Thyroid gland (tissue), 4 donors: ENCODE results near the gene LRRC39. TPM values are rescaled to one million over a fixed set of nuclear protein-coding genes. Genes with fewer than 3 reads are reported as not detected.

ENCODE experiments used
- DNase-seq, 2 donors: peaks; one replicate each; pipeline ENCODE4 v3.0.0-alpha.2; 2019
- H3K27ac ChIP-seq, 3 donors: fragments of 200-600 bp; sonication (generic); 1 replicate in 2 of 3; 2 replicates in 1 of 3; pipeline ENCODE4 v1.5.1; 2016 to 2019; ENCODE audit warnings: mild to moderate bottlenecking in 1 of 3, moderate library complexity in 1 of 3
- H3K27me3 ChIP-seq: fragments of 200-600 bp; sonication (generic); one replicate; pipeline ENCODE4 v1.5.1; 2019
- H3K36me3 ChIP-seq, 2 donors: fragments of 200-600 bp; sonication (generic); one replicate each; pipeline ENCODE4 v1.5.1; 2016 to 2019
- H3K4me1 ChIP-seq, 2 donors: fragments of 200-600 bp; sonication (generic); one replicate each; pipeline ENCODE4 v1.5.1; 2017 to 2019
- H3K4me3 ChIP-seq, 3 donors: fragments of 200-600 bp; sonication (generic); replicated peaks in 1 of 3; 1 replicate in 2 of 3; 2 replicates in 1 of 3; pipeline ENCODE4 v1.5.1; 2016; ENCODE audit warnings: mild to moderate bottlenecking in 1 of 3
- H3K9me3 ChIP-seq: fragments of 200-600 bp; sonication (generic); one replicate; pipeline ENCODE4 v1.5.1; 2017
- CTCF ChIP-seq, 6 experiments: fragments of 200-600 bp in 3 of 6; fragments of 450-650 bp in 3 of 6; sonication (generic) in 3 of 6; IDR thresholded peaks; one replicate each; pipeline ENCODE4 v1.5.1; 2016 to 2019; ENCODE audit warnings: antibody characterized with exemption in 6 of 6, mild to moderate bottlenecking in 2 of 6, inconsistent platforms in 1 of 6, moderate library complexity in 1 of 6
- POLR2A ChIP-seq, 2 donors: fragments of 450-650 bp; IDR thresholded peaks; one replicate each; pipeline ENCODE4 v1.6.1; 2017; ENCODE audit warnings: antibody characterized with exemption in 2 of 2, mild to moderate bottlenecking in 2 of 2, moderate library complexity in 1 of 2
- WGBS, 2 donors: methylation state at CpG; one replicate each; pipeline ENCODE4 v1.1.5; 2017; 5-methylcytosine and 5-hydroxymethylcytosine counted together
- intact Hi-C: fragments of 100-400 bp; cut with DNase I; formaldehyde crosslinking; loops from one replicate; pipeline ENCODE4 v1.15.1; 2023
- total RNA-seq, 4 donors: library from RNA; depleted of rRNA; stranded (reverse); fragments of >200 nt; gene quantifications; one replicate each; pipeline ENCODE4 v1.2.3, GENCODE V29; 2016

LRRC39 gene
- 1 to 10 TPM in 3 of 4 donors, under 1 TPM in 1; 0.39 to 3.6 (median 2.3) TPM for total RNA-seq

GRCh38 chr1:100178091-100178490 is at the start of gene LRRC39:
TSS of gene LRRC39 (minus strand) at chr1:100178256. CDS start at chr1:100168516, 9,740 bp downstream.
- Histone ChIP-seq H3K9me3 (no peaks in the 10 kb centered on the region), H3K27me3 (no peaks in the 10 kb centered on the region), H3K4me1 (no peaks in the 10 kb centered on the region), H3K36me3 (no peaks in the 10 kb centered on the region), H3K27ac (peak within 1 kb of the TSS in 1 of 3 donors; percentile 13), H3K4me3 (no peak within 1 kb of the TSS)
- no peak for DNase-seq
- no peak for TF ChIP-seq CTCF (IDR thresholded peaks at IDR 0.05)
- TF ChIP-seq POLR2A (IDR thresholded peaks at IDR 0.05): no peak
- 62 to 72% methylated on average over 5 of the region's 5 CpGs for WGBS, 2 donors
- intact Hi-C loops: no loop called here

- H3K27ac ChIP-seq: no peak overlapping the region
- no peaks in the 10 kb centered on the region for H3K27me3 ChIP-seq
- no peaks in the 10 kb centered on the region for H3K4me1 ChIP-seq
- no peaks in the 10 kb centered on the region for H3K36me3 ChIP-seq
- intact Hi-C loops: no loop called here
- TF ChIP-seq CTCF (IDR thresholded peaks at IDR 0.05): no peak
- TF ChIP-seq POLR2A (IDR thresholded peaks at IDR 0.05): no peak
- H3K9me3 ChIP-seq: no peaks in the 10 kb centered on the region
- H3K4me3 ChIP-seq: no peak overlapping the region
- DNase-seq: no peak
Measured at GRCh38 chr1:100222428-100222827, 44.4 kb upstream of the LRRC39 start.

GRCh38 chr1:100219883-100220282 is 41.8 kb upstream of the LRRC39 start:
- H3K27me3 ChIP-seq: no peaks in the 10 kb centered on the region
- H3K4me1 ChIP-seq: no peaks in the 10 kb centered on the region
- no peaks in the 10 kb centered on the region for H3K36me3 ChIP-seq
- no peak overlapping the region for H3K27ac ChIP-seq
- no peak for TF ChIP-seq CTCF (IDR thresholded peaks at IDR 0.05)
- no peak for TF ChIP-seq POLR2A (IDR thresholded peaks at IDR 0.05)
- WGBS, 2 donors: 97 to 98% methylated on average over 2 of the region's 2 CpGs
- H3K4me3 ChIP-seq: no peak overlapping the region
- intact Hi-C loops: no loop called here
- no peaks in the 10 kb centered on the region for H3K9me3 ChIP-seq
- no peak for DNase-seq

GRCh38 chr1:100219457-100219856 is 41.4 kb upstream of the LRRC39 start:
- Histone ChIP-seq H3K36me3 (peaks cover 0 to 3% of the 10 kb centered on the region in 2 donors), H3K27me3 (no peaks in the 10 kb centered on the region), H3K27ac (no peak overlapping the region), H3K4me1 (no peaks in the 10 kb centered on the region), H3K9me3 (no peaks in the 10 kb centered on the region), H3K4me3 (no peak overlapping the region)
- 76 to 91% methylated on average over 6 of the region's 6 CpGs for WGBS, 2 donors
- intact Hi-C loops: no loop called here
- DNase-seq: no peak
- TF ChIP-seq CTCF (IDR thresholded peaks at IDR 0.05): no peak
- TF ChIP-seq POLR2A (IDR thresholded peaks at IDR 0.05): no peak

- no peaks in the 10 kb centered on the region for H3K27me3 ChIP-seq
- TF ChIP-seq POLR2A (IDR thresholded peaks at IDR 0.05) (no peak), CTCF (IDR thresholded peaks at IDR 0.05) (no peak)
- no peak for DNase-seq
- H3K27ac ChIP-seq: no peak overlapping the region
- no peaks in the 10 kb centered on the region for H3K9me3 ChIP-seq
- H3K4me3 ChIP-seq: no peak overlapping the region
- 90 to 100% methylated on average over 2 of the region's 2 CpGs for WGBS, 2 donors
- H3K4me1 ChIP-seq: no peaks in the 10 kb centered on the region
- peaks cover under 1 to 17% of the 10 kb centered on the region in 2 donors for H3K36me3 ChIP-seq
- intact Hi-C loops: no loop called here
Measured at GRCh38 chr1:100217834-100218233, 39.8 kb upstream of the LRRC39 start.
